Esophagus muscularis mucosa (tissue), 3 donors: ENCODE results near the gene OVAAL.

Source experiments
- POLR2AphosphoS5 ChIP-seq, 2 donors: sonication (generic); formaldehyde crosslinking; IDR thresholded peaks; one replicate each; pipeline ENCODE4 v1.6.1; 2017; ENCODE audit warnings: antibody characterized with exemption in 2 of 2
- TF ChIP-seq, protein P1 (sequence below), 3 experiments: fragments of 200-600 bp in 2 of 3; fragments of 450-650 bp in 1 of 3; sonication (generic) in 2 of 3; IDR thresholded peaks; one replicate each; pipeline ENCODE4 v1.5.1; 2017 to 2019; ENCODE audit warnings: antibody characterized with exemption in 3 of 3, mild to moderate bottlenecking in 2 of 3, moderate library complexity in 1 of 3

GRCh38 chr1:180597520-180597919, 38.8 kb downstream of the OVAAL start:
- TF ChIP-seq, protein P1, sequence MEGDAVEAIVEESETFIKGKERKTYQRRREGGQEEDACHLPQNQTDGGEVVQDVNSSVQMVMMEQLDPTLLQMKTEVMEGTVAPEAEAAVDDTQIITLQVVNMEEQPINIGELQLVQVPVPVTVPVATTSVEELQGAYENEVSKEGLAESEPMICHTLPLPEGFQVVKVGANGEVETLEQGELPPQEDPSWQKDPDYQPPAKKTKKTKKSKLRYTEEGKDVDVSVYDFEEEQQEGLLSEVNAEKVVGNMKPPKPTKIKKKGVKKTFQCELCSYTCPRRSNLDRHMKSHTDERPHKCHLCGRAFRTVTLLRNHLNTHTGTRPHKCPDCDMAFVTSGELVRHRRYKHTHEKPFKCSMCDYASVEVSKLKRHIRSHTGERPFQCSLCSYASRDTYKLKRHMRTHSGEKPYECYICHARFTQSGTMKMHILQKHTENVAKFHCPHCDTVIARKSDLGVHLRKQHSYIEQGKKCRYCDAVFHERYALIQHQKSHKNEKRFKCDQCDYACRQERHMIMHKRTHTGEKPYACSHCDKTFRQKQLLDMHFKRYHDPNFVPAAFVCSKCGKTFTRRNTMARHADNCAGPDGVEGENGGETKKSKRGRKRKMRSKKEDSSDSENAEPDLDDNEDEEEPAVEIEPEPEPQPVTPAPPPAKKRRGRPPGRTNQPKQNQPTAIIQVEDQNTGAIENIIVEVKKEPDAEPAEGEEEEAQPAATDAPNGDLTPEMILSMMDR (IDR thresholded peaks at IDR 0.05): no peak
- no peak for TF ChIP-seq POLR2AphosphoS5 (IDR thresholded peaks at IDR 0.05)
